Measurements from ENCODE around the gene NFKBIE.
A peak's percentile ranks its signal among the peaks of the same experiment; 100 is the strongest.
"Not testable (repeated sequence)": the region's sequence is repeated elsewhere in the genome, so short reads cannot be mapped to it uniquely, and the experiment has no call there.

The NFKBIE gene, protein sequence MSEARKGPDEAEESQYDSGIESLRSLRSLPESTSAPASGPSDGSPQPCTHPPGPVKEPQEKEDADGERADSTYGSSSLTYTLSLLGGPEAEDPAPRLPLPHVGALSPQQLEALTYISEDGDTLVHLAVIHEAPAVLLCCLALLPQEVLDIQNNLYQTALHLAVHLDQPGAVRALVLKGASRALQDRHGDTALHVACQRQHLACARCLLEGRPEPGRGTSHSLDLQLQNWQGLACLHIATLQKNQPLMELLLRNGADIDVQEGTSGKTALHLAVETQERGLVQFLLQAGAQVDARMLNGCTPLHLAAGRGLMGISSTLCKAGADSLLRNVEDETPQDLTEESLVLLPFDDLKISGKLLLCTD

GRCh38 chr6:44265007-44265721 lies at the start of gene NFKBIE:
Gene NFKBIE, minus strand, starts transcription at chr6:44265551. Its CDS starts 205 bp downstream, at chr6:44265346.
- peak; percentile 90 for DNase-seq

DNA sequence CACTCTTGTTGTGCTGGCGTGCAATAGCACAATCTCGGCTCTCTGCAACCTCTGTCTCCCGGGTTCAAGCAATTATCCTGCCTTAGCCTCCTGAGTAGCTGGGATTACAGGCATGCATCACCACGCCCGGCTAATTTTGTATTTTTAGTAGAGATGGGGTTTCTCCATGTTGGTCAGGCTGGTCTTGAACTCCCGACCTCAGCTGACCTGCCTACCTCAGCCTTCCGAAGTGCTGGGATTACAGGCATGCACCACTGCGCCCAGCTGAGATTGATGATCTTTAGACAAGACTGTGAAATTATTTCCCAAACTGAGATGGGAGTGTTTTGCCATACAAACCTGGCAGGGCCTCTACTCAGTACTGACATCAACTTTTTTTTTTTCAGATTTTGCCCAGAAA lies 49.3 kb upstream of the NFKBIE start:
- not testable (repeated sequence) for DNase-seq

- DNase-seq: peak; percentile 94
These were observed 47.8 kb upstream of the NFKBIE start, which contains the start of gene AARS2 for GRCh38 chr6:44312901-44313788. Gene AARS2, minus strand, starts transcription at chr6:44313347. Its CDS starts 24 bp downstream, at chr6:44313323.

- no peak for DNase-seq
These were observed 46.4 kb upstream of the NFKBIE start for GRCh38 chr6:44311767-44312166.

GRCh38 chr6:44311304-44311703 lies 46.0 kb upstream of the NFKBIE start:
- DNase-seq: no peak

GRCh38 chr6:44310241-44310640 lies 44.9 kb upstream of the NFKBIE start:
- no peak for DNase-seq

DNA sequence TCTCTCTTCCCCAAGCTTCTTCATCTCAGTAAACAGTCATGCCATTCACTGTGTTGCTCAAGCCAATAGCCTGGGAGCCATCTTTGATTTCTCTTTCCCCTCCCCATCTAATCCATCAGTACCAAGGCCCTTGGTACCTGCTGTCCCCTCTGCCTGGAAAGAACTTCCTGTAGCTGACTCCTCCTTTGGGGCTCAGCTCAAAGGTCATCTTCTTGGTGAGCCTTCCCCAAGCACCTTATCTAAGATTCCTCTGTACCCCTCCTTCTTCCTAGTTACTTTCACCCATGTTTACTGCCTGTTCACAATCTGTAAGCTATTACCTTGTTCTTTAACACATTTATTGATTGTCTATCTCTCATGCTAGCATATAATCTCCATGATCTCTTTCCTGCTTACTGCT lies 44.3 kb upstream of the NFKBIE start:
- DNase-seq: no peak

- no peak for DNase-seq
These were observed 43.7 kb upstream of the NFKBIE start for GRCh38 chr6:44309092-44309491.

- DNase-seq: no peak
These were observed 41.9 kb upstream of the NFKBIE start for GRCh38 chr6:44307217-44307616.

- DNase-seq: no peak
These were observed 41.4 kb upstream of the NFKBIE start for GRCh38 chr6:44306710-44307109.

- no peak for DNase-seq
These were observed 39.9 kb upstream of the NFKBIE start for GRCh38 chr6:44305200-44305725.

- DNase-seq: peak; percentile 71
These were observed 39.2 kb upstream of the NFKBIE start for GRCh38 chr6:44304282-44305199.

- DNase-seq: no peak
These were observed 38.5 kb upstream of the NFKBIE start for GRCh38 chr6:44303842-44304241.

GRCh38 chr6:44302856-44303255 lies 37.5 kb upstream of the NFKBIE start:
- DNase-seq: no peak

- DNase-seq: no peak
These were observed 36.6 kb upstream of the NFKBIE start for GRCh38 chr6:44301782-44302564.

DNA sequence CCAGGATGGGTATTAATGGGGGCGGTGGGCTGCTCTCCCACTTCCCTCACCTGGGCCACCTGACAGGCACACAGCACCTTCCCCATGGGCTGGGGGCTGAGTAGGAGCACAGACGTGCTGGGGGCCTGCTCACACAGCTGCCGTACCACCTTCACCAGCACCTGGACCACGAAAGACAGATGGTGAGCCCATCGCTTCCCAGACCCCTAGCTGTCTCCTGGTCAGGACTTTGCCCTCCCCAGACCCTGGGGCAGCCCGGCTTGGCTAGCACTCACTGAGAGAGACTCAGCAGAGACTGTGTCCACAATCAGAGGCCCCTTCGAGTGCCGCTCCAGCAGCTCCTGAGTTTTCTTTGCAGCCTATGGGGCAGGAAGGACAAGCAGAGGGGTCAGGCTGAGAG lies 35.8 kb upstream of the NFKBIE start:
- DNase-seq: no peak

DNA sequence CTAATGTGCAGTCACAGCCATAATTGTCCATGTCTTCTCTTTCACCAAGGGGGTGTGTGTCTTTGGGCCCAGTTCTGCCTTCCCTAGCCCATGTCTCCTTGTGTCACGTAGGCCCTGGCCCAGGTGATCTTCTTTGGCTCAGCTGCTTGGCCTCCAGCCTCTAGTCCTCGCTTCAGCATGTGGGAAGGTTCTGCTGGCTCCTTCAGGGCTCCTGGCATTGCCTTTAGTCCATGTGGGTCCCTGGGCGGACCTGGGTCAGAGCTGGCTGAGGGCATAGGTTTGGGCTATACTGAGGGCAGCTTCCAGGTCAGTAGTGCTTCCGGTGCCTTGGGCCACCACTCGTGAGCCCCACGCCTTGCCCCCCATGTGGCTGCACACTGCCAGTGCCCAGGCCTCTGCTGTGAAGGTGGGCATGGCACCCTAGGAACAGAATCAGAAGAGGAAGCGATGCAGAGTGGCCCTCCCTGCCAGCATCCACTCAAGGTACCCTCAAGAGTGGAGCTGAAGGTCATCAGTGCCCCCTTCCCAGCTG lies 35.0 kb upstream of the NFKBIE start:
- no peak for DNase-seq

GRCh38 chr6:44298864-44299263 lies 33.5 kb upstream of the NFKBIE start:
- DNase-seq: no peak

DNA sequence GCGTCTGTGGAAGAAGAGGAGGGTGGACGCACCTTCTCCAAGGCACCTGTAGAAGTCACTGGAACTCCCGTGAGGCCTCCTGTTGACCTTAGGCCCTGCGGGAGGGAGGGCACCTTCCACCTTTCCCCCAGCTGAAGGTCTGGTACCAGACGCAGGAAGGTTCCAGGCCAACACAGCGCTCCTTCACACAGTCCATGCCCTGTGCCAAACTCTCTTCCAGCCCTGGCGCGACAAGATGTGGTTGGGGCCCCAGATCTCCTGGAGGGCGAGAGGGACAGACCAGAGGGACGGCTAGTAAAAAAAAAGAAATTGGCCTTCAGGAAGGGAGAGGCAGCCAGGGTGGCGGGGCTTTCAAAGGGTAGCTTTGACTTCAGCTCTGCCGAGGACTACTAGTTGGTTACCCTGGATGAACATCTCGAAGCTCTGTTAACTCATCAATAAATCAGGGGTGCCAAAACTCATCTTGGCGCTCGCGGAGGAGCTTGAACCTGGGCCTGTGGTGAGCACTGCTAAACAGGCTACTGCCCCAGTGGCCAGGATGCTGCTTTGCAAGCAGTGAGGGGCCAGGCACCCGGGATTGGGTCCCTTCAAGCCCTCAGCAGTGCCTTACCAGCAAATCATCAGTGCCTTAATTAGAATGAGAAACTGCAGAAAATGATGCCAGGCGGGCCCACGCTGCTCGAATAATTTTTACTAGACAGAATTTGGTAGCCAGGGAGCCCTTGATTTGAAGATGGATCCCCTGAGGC lies 32.9 kb upstream of the NFKBIE start:
- no peak for DNase-seq
